GM18498 (cell line): ENCODE data around the gene CPNE4.

Experiments used
- ATAC-seq: cut with Tn5 transposase; IDR thresholded peaks from one replicate; pipeline ENCODE4 v1.9.1; 2021; ENCODE audit warnings: mild to moderate bottlenecking, moderate library complexity; ENCODE audit not compliant: unreplicated experiment

Gene CPNE4

DNA sequence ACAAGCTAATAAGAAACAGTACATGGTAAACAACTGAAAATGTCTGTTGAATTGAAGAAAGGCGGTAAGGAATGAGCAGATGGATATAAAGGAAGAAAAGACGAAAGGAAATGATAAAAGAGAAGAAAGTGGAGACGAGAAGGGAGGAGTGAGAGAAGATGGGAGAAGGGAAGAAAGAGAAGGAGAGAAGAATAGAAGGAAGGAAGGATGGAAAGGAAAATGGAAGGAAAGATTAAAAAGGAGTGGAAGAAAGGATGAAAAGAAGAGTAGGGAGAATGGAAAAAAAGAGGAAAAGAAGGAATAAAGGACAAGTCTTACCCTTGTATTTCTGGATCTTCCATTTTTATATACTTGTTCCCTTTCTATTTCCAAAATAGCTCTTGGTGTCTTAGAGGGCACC is 17.7 kb downstream of the CPNE4 start:
- ATAC-seq, result no peak

DNA sequence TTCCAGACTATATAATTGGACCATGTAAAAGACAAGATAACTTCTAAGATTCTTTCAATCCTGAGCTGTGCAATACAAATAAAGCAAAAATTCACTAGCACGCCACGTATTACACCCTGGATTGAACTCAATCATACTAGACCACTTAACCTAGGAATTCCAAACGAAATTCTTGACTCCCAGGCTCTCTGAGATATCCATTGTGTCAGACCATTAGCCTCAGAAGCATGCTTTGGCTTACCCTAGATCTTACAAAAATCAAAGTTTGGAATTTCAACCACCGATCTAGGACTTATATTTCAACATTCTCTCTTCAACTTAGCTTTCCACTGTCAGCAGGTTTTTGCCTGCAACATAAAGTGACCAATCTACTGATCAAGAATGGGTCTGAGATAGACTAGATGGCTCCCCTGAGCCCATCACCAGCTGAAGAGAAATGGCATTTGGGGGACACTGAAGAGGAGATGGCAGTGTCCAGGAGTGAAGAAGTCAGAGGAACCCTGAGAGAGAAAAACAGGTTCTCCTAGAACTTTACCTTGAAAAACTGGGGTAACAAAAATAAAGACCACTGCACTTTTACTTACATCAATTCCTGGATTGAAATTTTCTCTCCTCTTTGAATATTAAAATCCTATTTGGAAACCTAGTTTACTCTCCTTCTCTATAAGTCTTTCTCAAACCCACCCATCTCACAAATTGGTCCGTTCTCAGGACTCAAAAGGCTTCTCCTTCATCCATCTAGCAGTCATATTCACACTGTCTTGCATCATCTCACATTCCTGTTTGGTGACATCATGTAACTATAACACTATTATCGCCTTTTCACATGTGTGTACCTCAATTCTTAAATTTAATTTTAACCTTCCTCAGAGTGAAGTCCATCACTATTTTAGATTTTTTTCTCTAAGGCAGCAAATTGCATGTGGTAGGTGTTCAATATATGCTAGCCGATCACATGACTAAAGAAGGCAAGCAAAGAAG is 18.5 kb downstream of the CPNE4 start:
- no peak for ATAC-seq

- ATAC-seq, result no peak
Observed at GRCh38 chr3:132014105-132014504, 20.7 kb downstream of the CPNE4 start.

DNA sequence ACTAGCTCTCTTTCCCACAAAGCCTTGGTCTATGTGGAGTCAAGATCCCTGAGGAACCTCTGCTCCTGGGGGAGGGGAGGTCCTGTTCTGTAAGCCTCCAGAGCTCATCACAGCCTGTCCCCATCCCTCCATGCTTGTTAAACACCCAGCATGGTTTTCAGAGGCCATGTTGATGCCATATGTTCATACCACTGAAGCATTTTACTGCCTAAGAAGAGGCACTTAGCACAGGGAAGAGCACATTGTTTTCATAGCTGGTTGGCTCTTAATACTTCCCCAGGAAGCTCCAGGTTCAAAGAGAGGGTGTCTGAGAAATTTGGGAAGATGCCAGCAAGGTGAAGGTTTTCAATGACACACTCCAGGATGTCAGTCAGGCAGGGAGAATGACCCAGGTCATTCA is 25.6 kb downstream of the CPNE4 start:
- ATAC-seq, result no peak

GRCh38 chr3:132008837-132009236 is 26.0 kb downstream of the CPNE4 start:
- no peak for ATAC-seq

- no peak for ATAC-seq
Observed at GRCh38 chr3:132007617-132008016, 27.2 kb downstream of the CPNE4 start.

DNA sequence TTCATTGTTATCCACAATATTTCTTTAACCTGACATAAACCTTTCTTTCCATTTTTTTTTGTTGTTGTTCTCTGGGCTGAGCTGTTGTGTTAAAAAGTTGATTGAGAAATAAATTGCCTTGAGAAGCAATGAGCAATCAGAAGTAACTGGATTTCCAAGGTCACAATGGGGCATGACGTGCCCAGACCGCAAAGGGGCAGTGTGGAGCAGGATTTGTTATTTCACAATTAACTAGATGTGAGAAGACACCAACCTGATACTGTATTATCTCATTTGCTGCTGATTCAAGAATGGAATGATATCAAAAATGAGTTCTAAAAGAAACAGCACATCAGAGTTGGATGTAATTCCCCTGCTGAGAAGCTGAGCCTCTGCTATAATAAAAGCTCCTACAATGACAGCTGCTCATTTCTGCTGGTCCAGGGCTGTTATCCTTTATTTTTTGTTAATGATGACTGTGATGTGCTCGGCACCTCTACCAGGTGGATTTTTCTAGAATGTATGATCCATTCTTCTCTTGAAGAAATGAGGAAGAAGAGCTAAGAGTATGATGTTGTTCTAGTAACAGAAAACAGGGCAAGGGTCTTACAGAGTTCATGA is 28.1 kb downstream of the CPNE4 start:
- no peak for ATAC-seq

- no peak for ATAC-seq
Observed at GRCh38 chr3:132004571-132004970, 30.2 kb downstream of the CPNE4 start.

DNA sequence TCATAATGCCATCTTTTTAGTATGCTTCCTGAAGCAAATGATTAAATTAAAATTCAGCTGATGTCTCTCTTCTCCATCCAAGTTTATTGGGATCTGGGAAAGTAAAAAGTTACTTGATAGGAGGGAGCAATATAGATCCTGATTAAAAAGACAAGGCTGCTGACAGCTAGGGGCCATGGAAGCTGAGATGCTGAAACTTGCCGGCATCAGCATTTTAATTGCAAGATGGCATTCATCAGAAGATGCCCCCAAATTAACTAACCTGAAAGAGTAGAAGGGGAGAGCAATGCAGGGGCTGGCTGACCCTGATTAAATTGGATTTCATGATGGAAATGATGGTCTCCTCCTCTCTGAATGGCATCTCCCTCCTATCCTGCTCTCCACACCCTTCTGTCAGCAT is 31.1 kb downstream of the CPNE4 start:
- ATAC-seq, result no peak

DNA sequence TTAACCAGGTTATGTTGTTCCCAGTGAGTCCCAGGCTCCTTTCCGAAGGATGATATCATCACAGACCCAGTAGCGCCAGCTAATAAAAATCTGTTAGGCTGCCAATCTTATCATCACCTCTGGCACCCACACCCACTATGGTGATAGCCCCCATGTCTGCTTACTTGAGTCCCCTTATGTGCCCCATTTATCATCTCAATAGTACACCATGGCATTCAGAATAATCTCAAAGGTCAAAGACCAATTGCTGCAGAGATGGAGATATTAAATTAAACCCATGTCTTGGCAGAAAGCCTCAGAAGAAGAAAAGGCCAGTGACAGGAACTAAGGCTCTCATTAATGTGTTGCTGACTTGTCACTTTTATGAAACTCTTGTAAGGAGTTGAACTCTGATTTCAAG is 32.8 kb downstream of the CPNE4 start:
- no peak for ATAC-seq

- ATAC-seq, result no peak
Observed at GRCh38 chr3:132001036-132001435, 33.8 kb downstream of the CPNE4 start.

DNA sequence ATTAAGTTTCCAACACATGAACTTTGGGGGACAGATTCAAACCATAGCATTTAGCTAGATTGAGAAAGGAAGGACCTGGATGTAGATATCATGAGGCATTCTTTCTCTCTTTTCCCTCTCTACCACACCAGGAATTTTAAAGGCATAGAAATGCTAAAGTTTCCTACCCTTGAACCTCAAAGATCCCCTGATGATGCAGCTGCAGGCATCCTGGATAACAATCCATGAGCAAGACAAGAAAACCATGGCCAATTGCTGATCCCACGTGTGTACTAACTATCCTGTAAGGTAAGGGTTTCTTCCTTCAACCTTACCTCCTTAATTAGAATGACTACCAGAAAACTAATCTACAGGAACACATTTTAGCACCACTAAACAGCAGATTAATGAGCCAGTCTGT is 36.8 kb downstream of the CPNE4 start:
- no peak for ATAC-seq

DNA sequence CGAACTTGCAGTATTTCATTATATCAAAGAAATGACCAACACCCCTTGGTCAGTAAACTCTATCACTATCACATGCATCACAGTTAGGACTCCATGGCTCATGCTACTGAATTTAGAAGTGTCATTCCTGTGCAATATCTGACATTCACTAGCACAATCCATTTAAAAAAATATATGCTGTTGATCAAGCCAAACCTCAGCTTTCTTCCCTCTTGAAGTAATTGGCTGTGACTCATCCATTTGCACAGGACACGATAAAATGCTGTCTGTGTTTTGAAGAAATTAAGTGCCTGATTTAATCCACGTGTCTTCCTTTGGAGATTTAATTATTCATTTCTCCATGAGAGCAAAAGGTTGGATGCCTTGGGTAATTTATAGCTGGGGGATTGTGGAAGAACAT is 38.9 kb downstream of the CPNE4 start:
- ATAC-seq, result no peak

DNA sequence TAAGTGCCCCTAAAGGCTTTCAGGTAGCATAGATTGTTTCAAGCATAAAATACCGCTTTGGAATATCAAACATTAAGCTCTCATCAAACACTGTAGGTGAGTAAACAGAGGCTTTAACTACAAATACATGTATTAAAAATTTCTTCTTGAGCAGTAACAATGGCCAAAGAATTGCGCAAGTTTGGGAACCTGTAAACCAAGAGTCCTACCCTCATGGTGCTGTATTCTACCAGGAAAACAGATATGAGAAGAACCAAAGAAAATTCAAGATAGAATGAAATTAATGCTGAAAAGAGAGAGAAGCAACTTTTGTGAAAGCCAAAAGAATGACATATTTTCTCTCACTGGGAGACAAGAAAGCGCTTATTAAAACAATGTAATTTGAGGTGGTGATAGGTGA is 45.5 kb downstream of the CPNE4 start:
- ATAC-seq, result no peak

GRCh38 chr3:131988209-131988608 is 46.6 kb downstream of the CPNE4 start:
- ATAC-seq, result no peak

DNA sequence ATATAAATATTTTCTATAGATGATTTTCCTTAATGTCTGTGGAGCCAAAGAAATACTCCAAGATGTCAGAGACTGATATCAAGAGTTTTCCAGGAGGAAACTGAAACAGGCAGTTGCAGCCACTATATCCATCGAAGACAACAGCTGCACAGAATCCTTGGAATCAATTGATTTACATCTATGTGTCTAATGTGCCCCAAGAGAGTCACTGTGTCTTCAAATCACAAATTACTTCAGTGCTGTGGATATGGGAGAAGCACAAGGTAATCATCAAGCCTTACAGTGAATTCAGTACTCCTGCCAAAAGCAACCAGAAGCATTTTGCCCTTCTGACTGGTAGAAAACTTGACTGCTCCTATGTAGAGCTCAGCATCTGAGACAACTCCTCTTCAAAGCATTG is 51.1 kb downstream of the CPNE4 start:
- ATAC-seq, result no peak

- ATAC-seq, result no peak
Observed at GRCh38 chr3:131981323-131981722, 53.5 kb downstream of the CPNE4 start.

DNA sequence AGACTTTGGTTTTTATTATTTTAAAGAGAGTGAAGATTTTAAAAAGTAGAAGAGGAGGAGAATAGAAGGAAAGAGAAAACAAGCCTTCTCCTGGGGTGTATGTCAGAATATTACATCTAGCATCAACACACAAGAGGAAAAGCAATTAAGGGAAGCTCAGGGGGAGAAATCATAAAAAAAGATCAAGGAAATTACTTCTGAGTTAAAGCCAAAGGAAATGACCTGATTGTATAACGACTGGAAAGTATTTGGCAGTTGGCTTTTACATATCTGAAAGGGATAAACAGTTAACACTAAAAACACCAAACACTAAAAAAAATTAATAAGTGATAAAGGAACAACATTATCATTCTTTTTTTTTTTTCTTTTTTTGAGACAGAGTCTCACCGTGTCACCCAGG is 58.4 kb downstream of the CPNE4 start:
- ATAC-seq, result no peak

- ATAC-seq, result no peak
Observed at GRCh38 chr3:131975047-131975446, 59.8 kb downstream of the CPNE4 start.

GRCh38 chr3:131973731-131974130 is 61.1 kb downstream of the CPNE4 start:
- no peak for ATAC-seq

- ATAC-seq, result no peak
Observed at GRCh38 chr3:131972550-131972949, 62.3 kb downstream of the CPNE4 start.

DNA sequence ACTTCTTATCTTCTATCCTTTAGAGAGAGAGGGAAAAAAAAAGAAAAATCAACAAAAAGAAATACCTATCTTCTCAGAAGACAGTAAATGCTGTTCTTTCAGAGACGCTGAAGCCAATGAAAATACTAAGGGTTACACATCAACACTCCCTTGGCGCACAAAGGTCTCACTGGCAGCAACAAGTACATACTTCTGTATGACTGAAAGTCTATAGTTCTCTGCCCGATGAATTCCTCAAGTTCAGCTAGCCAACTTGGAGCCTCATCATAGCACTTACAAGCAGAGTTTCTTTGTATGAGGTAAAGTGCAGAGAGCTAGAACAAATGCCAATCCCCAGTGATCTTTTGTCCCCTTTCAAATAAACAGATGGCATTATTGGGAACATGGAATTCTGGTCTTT is 62.7 kb downstream of the CPNE4 start:
- no peak for ATAC-seq
